Ishikawa (cell line): ENCODE results near the gene ECM2.

Source experiments
- CREB1 ChIP-seq: IDR thresholded peaks from 2 replicates; pipeline ENCODE4 v1.6.1; 2012; ENCODE audit warnings: low read depth
- EP300 ChIP-seq: IDR thresholded peaks from 2 replicates; pipeline ENCODE4 v1.6.1; 2012; ENCODE audit warnings: borderline replicate concordance
- FOXM1 ChIP-seq: IDR thresholded peaks from 2 replicates; pipeline ENCODE4 v1.6.1; 2012; ENCODE audit warnings: low read depth, borderline replicate concordance
- RAD21 ChIP-seq: IDR thresholded peaks from 2 replicates; pipeline ENCODE4 v1.6.1; 2012; ENCODE audit warnings: low read depth
- ZBTB7A ChIP-seq: IDR thresholded peaks from 2 replicates; pipeline ENCODE4 v1.6.1; 2012; ENCODE audit warnings: low read depth
- TF ChIP-seq, protein P1 (sequence below): IDR thresholded peaks from 2 replicates; pipeline ENCODE4 v1.6.1; 2012
- TF ChIP-seq, protein P2 (sequence below): IDR thresholded peaks from 2 replicates; pipeline ENCODE4 v1.6.1; 2012; ENCODE audit warnings: low read depth, mild to moderate bottlenecking

DNA sequence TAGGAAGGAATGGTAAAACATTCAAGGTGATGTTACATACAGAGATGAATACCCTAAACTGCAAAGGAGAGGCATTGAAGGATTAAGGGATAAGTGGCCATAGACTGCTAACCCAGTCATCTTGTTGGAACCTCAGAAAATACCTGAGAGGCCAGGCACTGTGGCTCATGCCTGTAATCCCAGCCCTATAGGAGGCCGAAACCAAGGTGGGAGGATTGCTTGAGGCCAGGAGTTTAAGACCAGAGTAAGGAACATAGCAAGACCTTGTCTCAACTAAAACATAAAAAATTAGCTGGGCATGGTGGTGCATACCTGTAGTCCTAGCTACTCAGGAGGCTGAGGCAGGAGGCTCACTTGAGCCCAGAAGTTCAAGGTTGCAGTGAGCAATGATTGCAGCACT lies 10.9 kb downstream of the ECM2 start:
- TF ChIP-seq ZBTB7A (no peak), RAD21 (no peak), CREB1 (no peak), FOXM1 (no peak), EP300 (no peak)
- TF ChIP-seq, protein P1, sequence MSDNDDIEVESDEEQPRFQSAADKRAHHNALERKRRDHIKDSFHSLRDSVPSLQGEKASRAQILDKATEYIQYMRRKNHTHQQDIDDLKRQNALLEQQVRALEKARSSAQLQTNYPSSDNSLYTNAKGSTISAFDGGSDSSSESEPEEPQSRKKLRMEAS: no peak
- TF ChIP-seq, protein P2, sequence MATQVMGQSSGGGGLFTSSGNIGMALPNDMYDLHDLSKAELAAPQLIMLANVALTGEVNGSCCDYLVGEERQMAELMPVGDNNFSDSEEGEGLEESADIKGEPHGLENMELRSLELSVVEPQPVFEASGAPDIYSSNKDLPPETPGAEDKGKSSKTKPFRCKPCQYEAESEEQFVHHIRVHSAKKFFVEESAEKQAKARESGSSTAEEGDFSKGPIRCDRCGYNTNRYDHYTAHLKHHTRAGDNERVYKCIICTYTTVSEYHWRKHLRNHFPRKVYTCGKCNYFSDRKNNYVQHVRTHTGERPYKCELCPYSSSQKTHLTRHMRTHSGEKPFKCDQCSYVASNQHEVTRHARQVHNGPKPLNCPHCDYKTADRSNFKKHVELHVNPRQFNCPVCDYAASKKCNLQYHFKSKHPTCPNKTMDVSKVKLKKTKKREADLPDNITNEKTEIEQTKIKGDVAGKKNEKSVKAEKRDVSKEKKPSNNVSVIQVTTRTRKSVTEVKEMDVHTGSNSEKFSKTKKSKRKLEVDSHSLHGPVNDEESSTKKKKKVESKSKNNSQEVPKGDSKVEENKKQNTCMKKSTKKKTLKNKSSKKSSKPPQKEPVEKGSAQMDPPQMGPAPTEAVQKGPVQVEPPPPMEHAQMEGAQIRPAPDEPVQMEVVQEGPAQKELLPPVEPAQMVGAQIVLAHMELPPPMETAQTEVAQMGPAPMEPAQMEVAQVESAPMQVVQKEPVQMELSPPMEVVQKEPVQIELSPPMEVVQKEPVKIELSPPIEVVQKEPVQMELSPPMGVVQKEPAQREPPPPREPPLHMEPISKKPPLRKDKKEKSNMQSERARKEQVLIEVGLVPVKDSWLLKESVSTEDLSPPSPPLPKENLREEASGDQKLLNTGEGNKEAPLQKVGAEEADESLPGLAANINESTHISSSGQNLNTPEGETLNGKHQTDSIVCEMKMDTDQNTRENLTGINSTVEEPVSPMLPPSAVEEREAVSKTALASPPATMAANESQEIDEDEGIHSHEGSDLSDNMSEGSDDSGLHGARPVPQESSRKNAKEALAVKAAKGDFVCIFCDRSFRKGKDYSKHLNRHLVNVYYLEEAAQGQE: no peak
